A549 (cell line): ENCODE measurements around the gene HS3ST3A1. TPM values are rescaled to one million over a fixed set of nuclear protein-coding genes. Genes with fewer than 3 reads are reported as not detected.

Experiments used
- ATAC-seq, 2 experiments: fragments of 200-7000 bp in 1 of 2; fragments of >200 bp in 1 of 2; cut with Nextera tagmentation in 1 of 2; cut with Tn5 transposase in 1 of 2; 3 replicates each; pipeline versions ENCODE4 v1.8.0 to v1.9.1; 2018 to 2020; ENCODE audit warnings: mild to moderate bottlenecking in 1 of 2, moderate library complexity in 1 of 2
- CTCF ChIA-PET: fragments of 300-600 bp; sonication (Branson Sonifier 250); formaldehyde crosslinking; extraction: SDS; loops from one replicate; lab custom pipeline; 2021; ENCODE audit warnings: antibody characterized with exemption, inconsistent platforms; lab: Yijun Ruan, JAX
- POLR2A ChIA-PET: fragments of 350-600 bp; formaldehyde crosslinking; extraction: SDS; loops from one replicate; lab custom pipeline; 2021; ENCODE audit warnings: antibody characterized with exemption, inconsistent platforms; lab: Yijun Ruan, JAX
- DNase-seq, 2 experiments: peaks; one replicate each; pipeline versions ENCODE4 v3.0.0 to v3.0.0-alpha.2; 2011 to 2016; ENCODE audit warnings: low read depth in 1 of 2, low spot score in 1 of 2
- FAIRE-seq: peaks from 2 replicates; lab custom pipeline; 2011; peaks lifted over from hg19 to GRCh38; lab: Jason Lieb, UNC
- H3K27ac ChIP-seq, 2 experiments: fragments of >200 bp; sonication (Bioruptor Twin); formaldehyde crosslinking; 3 replicates each; pipeline ENCODE4 v1.5.1; 2016 to 2017
- H3K4me1 ChIP-seq: fragments of >200 bp; sonication (Bioruptor Twin); formaldehyde crosslinking; 3 replicates; pipeline ENCODE4 v1.6.1; 2016
- H3K4me2 ChIP-seq: fragments of >200 bp; sonication (Bioruptor Twin); formaldehyde crosslinking; 3 replicates; pipeline ENCODE4 v1.6.1; 2016
- H3K4me3 ChIP-seq: fragments of >200 bp; sonication (Bioruptor Twin); formaldehyde crosslinking; 3 replicates; pipeline ENCODE4 v1.5.1; 2016
- H3K9me3 ChIP-seq: fragments of >200 bp; sonication (Bioruptor Twin); formaldehyde crosslinking; 3 replicates; pipeline ENCODE4 v1.6.1; 2016
- BHLHE40 ChIP-seq: IDR thresholded peaks from 2 replicates; pipeline ENCODE4 v1.6.1; 2012; ENCODE audit warnings: low read depth, low read length, inconsistent platforms
- CBX8 ChIP-seq: fragments of 200-600 bp; sonication (generic); IDR thresholded peaks from 2 replicates; pipeline ENCODE4 v1.6.1; 2016
- ESRRA ChIP-seq: fragments of 150-350 bp; IDR thresholded peaks from 2 replicates; pipeline ENCODE4 v1.6.1; 2014; ENCODE audit warnings: mild to moderate bottlenecking, low read length, borderline replicate concordance
- FOSB ChIP-seq: fragments of 250-450 bp; sonication (Bioruptor Pico); IDR thresholded peaks from 2 replicates; pipeline ENCODE4 v1.5.0; 2020; ENCODE audit warnings: mild to moderate bottlenecking, moderate library complexity
- FOSL2 ChIP-seq, 2 experiments: fragments of 450-650 bp in 1 of 2; fragments of >200 bp in 1 of 2; sonication (Bioruptor Twin) in 1 of 2; formaldehyde crosslinking; IDR thresholded peaks; 2 replicates each; pipeline versions ENCODE4 v1.5.0 to v1.6.1; 2016 to 2020; ENCODE audit warnings: mild to moderate bottlenecking in 1 of 2, moderate library complexity in 1 of 2
- FOXS1 ChIP-seq: fragments of 250-450 bp; sonication (Bioruptor Pico); IDR thresholded peaks from 2 replicates; pipeline ENCODE4 v1.5.0; 2020; ENCODE audit warnings: mild to moderate bottlenecking, moderate library complexity
- HDAC2 ChIP-seq: fragments of 200-600 bp; sonication (generic); IDR thresholded peaks from 2 replicates; pipeline ENCODE4 v1.6.1; 2016
- HEYL ChIP-seq: fragments of 250-450 bp; sonication (Bioruptor Pico); IDR thresholded peaks from 2 replicates; pipeline ENCODE4 v1.8.0; 2021; ENCODE audit warnings: mild to moderate bottlenecking, moderate library complexity
- HOXA7 ChIP-seq: fragments of 250-450 bp; sonication (Bioruptor Pico); IDR thresholded peaks from 2 replicates; pipeline ENCODE4 v1.5.0; 2020; ENCODE audit warnings: mild to moderate bottlenecking, moderate library complexity
- HOXB5 ChIP-seq: fragments of 250-450 bp; sonication (Bioruptor Pico); IDR thresholded peaks from 2 replicates; pipeline ENCODE4 v1.5.0; 2020; ENCODE audit warnings: mild to moderate bottlenecking, moderate library complexity
- JUN ChIP-seq, 2 experiments: fragments of >200 bp; sonication (Bioruptor Twin); formaldehyde crosslinking; IDR thresholded peaks; 2 replicates in 1 of 2; 3 replicates in 1 of 2; pipeline ENCODE4 v1.6.1; 2016 to 2017
- KDM1A ChIP-seq: fragments of 200-600 bp; sonication (generic); IDR thresholded peaks from 2 replicates; pipeline ENCODE4 v1.6.1; 2016; ENCODE audit warnings: low read depth, mild to moderate bottlenecking
- KDM5A ChIP-seq: fragments of 200-600 bp; sonication (generic); IDR thresholded peaks from 2 replicates; pipeline ENCODE4 v1.6.1; 2016; ENCODE audit warnings: antibody characterized with exemption, mild to moderate bottlenecking
- MAFK ChIP-seq: fragments of 450-650 bp; IDR thresholded peaks from 2 replicates; pipeline ENCODE4 v1.6.1; 2014; ENCODE audit not compliant: partially characterized antibody
- MYC ChIP-seq: IDR thresholded peaks from 2 replicates; pipeline ENCODE4 v1.6.1; 2012; ENCODE audit warnings: mild to moderate bottlenecking, inconsistent platforms, low read length, improper control_type of control experiment, borderline replicate concordance
- NFE2L2 ChIP-seq: fragments of 150-350 bp; conservative IDR thresholded peaks from 2 replicates; pipeline ENCODE4 v1.6.1; 2014; ENCODE audit warnings: low read length
- NPAS2 ChIP-seq: fragments of 250-450 bp; sonication (Bioruptor Pico); IDR thresholded peaks from 2 replicates; pipeline ENCODE4 v1.8.0; 2022; ENCODE audit warnings: mild to moderate bottlenecking, moderate library complexity, borderline replicate concordance
- POLR2A ChIP-seq: IDR thresholded peaks from 2 replicates; pipeline ENCODE4 v1.6.1; 2012; ENCODE audit warnings: mild to moderate bottlenecking, low read length
- RCOR1 ChIP-seq: fragments of 150-350 bp; IDR thresholded peaks from 2 replicates; pipeline ENCODE4 v1.6.1; 2014; ENCODE audit warnings: antibody characterized with exemption, low read length, low read depth
- REST ChIP-seq: fragments of 200-600 bp; sonication (generic); IDR thresholded peaks from 2 replicates; pipeline ENCODE4 v1.6.1; 2016; ENCODE audit warnings: antibody characterized with exemption, mild to moderate bottlenecking, moderate library complexity
- RFX5 ChIP-seq: fragments of 450-650 bp; IDR thresholded peaks from 2 replicates; pipeline ENCODE4 v1.7.1; 2014; ENCODE audit warnings: antibody characterized with exemption, mild to moderate bottlenecking, moderate library complexity
- SMC3 ChIP-seq: fragments of >200 bp; sonication (Bioruptor Twin); formaldehyde crosslinking; IDR thresholded peaks from 3 replicates; pipeline ENCODE4 v1.6.1; 2018; ENCODE audit warnings: inconsistent platforms
- TP53 ChIP-seq: fragments of 250-450 bp; sonication (Bioruptor Pico); IDR thresholded peaks from 2 replicates; pipeline ENCODE4 v1.5.0; 2021; ENCODE audit warnings: mild to moderate bottlenecking, moderate library complexity
- USF2 ChIP-seq: fragments of 450-650 bp; IDR thresholded peaks from 2 replicates; pipeline ENCODE4 v1.6.1; 2014; ENCODE audit warnings: antibody characterized with exemption
- ZNF302 ChIP-seq: fragments of 250-450 bp; sonication (Bioruptor Pico); IDR thresholded peaks from 2 replicates; pipeline ENCODE4 v1.9.0; 2021; ENCODE audit warnings: inconsistent platforms, mild to moderate bottlenecking, moderate library complexity
- ZSCAN20 ChIP-seq: fragments of 250-450 bp; sonication (Bioruptor Pico); IDR thresholded peaks from 2 replicates; pipeline ENCODE4 v1.8.0; 2022; ENCODE audit warnings: mild to moderate bottlenecking, moderate library complexity
- WGBS: methylation state at CpG from one replicate; pipeline ENCODE4 v1.1.6; 2017; ENCODE audit errors: missing lambda C conversion rate; 5-methylcytosine and 5-hydroxymethylcytosine counted together
- polyA plus RNA-seq, 4 experiments: library from polyadenylated mRNA; depleted of rRNA in 3 of 4; stranded (reverse); fragments of >200 nt; fragmentation: RNase III in 1 of 4; extraction: RNeasy Plus Mini Kit Qiagen cat#74134 plus additional on column Dnase treatment in 1 of 4; gene quantifications; 2 replicates in 3 of 4; 3 replicates in 1 of 4; pipeline ENCODE4 v1.2.3, GENCODE V29; 2011 to 2017
- TF ChIP-seq, protein P1 (sequence below): fragments of >200 bp; sonication (Bioruptor Twin); formaldehyde crosslinking; IDR thresholded peaks from 3 replicates; pipeline ENCODE4 v1.6.1; 2016
- TF ChIP-seq, protein P2 (sequence below): fragments of 250-450 bp; sonication (Bioruptor Pico); IDR thresholded peaks from 2 replicates; pipeline ENCODE4 v1.5.0; 2020; ENCODE audit warnings: low read depth, mild to moderate bottlenecking, moderate library complexity
- TF ChIP-seq, protein P3 (sequence below): fragments of 150-350 bp; IDR thresholded peaks from 2 replicates; pipeline ENCODE4 v1.6.1; 2014; ENCODE audit warnings: low read depth, mild to moderate bottlenecking, low read length
- TF ChIP-seq, protein P4 (sequence below): IDR thresholded peaks from 2 replicates; pipeline ENCODE4 v1.6.1; 2012

HS3ST3A1 gene
- polyA plus RNA-seq, 2 of the 4 experiments (the other 2 are of a cell fraction) = not detected

DNA sequence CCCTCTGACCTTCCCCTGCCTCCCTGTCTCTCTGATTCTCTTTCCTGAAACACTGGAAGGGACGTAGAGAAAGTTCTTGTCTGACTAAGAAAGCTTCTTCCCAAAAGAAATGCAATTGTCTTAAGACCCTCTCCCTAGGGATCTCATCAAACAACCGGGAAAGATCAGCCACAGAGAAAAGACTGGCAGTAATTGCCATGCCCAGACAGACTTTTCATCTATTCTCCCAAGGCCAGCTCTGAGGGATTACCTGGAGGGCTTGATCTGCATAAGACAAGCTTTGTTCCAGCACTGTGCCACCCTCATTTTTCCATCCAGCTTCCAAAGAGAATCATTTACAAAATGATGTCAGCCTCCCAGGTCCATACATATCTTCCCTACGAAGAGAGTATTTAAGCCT, 38.8 kb upstream of the HS3ST3A1 start:
- Histone ChIP-seq H3K4me2 (no peak overlapping the region), H3K9me3 (no peaks in the 10 kb centered on the region), H3K4me3 (no peak overlapping the region), H3K4me1 (no peaks in the 10 kb centered on the region), H3K27ac (no peak overlapping the region)
- ATAC-seq (no peak), FAIRE-seq (no peak), DNase-seq (no peak)
- CTCF ChIA-PET = no interaction called here
- TF ChIP-seq FOXS1 (CRISPR knock-in tag) = no peak
- no peak for TF ChIP-seq KDM5A
- TF ChIP-seq NPAS2 (CRISPR knock-in tag) = no peak
- no peak for TF ChIP-seq ZSCAN20
- TF ChIP-seq MAFK = no peak
- TF ChIP-seq, protein P1, sequence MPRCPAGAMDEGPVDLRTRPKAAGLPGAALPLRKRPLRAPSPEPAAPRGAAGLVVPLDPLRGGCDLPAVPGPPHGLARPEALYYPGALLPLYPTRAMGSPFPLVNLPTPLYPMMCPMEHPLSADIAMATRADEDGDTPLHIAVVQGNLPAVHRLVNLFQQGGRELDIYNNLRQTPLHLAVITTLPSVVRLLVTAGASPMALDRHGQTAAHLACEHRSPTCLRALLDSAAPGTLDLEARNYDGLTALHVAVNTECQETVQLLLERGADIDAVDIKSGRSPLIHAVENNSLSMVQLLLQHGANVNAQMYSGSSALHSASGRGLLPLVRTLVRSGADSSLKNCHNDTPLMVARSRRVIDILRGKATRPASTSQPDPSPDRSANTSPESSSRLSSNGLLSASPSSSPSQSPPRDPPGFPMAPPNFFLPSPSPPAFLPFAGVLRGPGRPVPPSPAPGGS = no peak
- TF ChIP-seq REST = no peak
- no peak for TF ChIP-seq JUN (IDR thresholded peaks at IDR 0.05)
- TF ChIP-seq, protein P2, sequence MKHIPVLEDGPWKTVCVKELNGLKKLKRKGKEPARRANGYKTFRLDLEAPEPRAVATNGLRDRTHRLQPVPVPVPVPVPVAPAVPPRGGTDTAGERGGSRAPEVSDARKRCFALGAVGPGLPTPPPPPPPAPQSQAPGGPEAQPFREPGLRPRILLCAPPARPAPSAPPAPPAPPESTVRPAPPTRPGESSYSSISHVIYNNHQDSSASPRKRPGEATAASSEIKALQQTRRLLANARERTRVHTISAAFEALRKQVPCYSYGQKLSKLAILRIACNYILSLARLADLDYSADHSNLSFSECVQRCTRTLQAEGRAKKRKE (CRISPR knock-in tag) = no peak
- no peak for TF ChIP-seq ESRRA
- TF ChIP-seq TP53 (CRISPR knock-in tag) = no peak
- TF ChIP-seq, protein P3, sequence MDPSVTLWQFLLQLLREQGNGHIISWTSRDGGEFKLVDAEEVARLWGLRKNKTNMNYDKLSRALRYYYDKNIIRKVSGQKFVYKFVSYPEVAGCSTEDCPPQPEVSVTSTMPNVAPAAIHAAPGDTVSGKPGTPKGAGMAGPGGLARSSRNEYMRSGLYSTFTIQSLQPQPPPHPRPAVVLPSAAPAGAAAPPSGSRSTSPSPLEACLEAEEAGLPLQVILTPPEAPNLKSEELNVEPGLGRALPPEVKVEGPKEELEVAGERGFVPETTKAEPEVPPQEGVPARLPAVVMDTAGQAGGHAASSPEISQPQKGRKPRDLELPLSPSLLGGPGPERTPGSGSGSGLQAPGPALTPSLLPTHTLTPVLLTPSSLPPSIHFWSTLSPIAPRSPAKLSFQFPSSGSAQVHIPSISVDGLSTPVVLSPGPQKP = no peak
- no peak for TF ChIP-seq MYC
- TF ChIP-seq POLR2A = no peak
- TF ChIP-seq KDM1A = no peak
- TF ChIP-seq HDAC2 = no peak
- no peak for TF ChIP-seq FOSB (CRISPR knock-in tag)
- no peak for TF ChIP-seq BHLHE40
- POLR2A ChIA-PET = no interaction called here
- WGBS = 3% methylated on average over 3 of the region's 3 CpGs

DNA sequence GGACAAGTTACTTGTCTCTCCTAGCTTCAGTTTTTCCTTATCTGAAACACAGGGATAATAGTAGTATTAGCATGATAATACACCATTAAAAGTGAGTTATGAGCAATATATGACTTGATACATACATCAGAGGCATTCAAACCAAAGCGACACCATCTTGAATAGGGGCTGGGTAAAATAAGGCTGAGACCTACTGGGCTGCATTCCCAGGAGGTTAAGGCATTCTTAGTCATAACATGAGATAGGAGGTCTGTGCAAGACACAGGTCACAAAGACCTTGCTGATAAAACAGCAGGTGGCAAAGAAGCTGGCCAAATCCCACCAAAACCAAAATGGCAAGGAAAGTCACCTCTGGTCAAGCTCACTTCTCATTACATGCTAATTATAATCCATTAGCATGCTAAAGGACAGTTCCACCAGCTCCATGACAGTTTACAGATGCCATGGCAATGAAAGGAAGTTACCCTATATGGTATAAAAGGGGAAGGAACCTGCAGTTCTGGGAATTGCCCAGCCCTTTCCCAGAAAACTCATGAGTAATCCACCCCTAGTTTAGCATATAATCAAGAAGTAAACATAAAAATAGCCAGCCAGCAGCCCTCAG, 37.2 kb upstream of the HS3ST3A1 start:
- no peak for DNase-seq
- no peak overlapping the region for H3K4me3 ChIP-seq
- TF ChIP-seq RFX5 = no peak
- TF ChIP-seq ZNF302 (CRISPR knock-in tag) = no peak
- no peak for TF ChIP-seq HEYL (CRISPR knock-in tag)
- TF ChIP-seq MYC = no peak
- TF ChIP-seq NPAS2 (CRISPR knock-in tag) = no peak
- TF ChIP-seq USF2 = no peak
- TF ChIP-seq, protein P2 (CRISPR knock-in tag) = no peak
- no peak for TF ChIP-seq CBX8
- TF ChIP-seq KDM5A = no peak
- TF ChIP-seq HOXB5 (CRISPR knock-in tag) = no peak
- TF ChIP-seq FOSL2 (IDR thresholded peaks at IDR 0.05) = no peak
- no peak for TF ChIP-seq FOSL2 (CRISPR knock-in tag; IDR thresholded peaks at IDR 0.05)
- TF ChIP-seq HOXA7 = no peak
- no peak for TF ChIP-seq RCOR1
- TF ChIP-seq NFE2L2 = no peak
- no peak for TF ChIP-seq SMC3
- TF ChIP-seq, protein P4, sequence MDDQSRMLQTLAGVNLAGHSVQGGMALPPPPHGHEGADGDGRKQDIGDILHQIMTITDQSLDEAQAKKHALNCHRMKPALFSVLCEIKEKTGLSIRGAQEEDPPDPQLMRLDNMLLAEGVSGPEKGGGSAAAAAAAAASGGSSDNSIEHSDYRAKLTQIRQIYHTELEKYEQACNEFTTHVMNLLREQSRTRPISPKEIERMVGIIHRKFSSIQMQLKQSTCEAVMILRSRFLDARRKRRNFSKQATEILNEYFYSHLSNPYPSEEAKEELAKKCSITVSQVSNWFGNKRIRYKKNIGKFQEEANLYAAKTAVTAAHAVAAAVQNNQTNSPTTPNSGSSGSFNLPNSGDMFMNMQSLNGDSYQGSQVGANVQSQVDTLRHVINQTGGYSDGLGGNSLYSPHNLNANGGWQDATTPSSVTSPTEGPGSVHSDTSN = no peak

More for the DNA sequence above, 37.2 kb upstream of the HS3ST3A1 start:
- H3K9me3 ChIP-seq = no peaks in the 10 kb centered on the region
- no peak for FAIRE-seq
- no peak overlapping the region for H3K27ac ChIP-seq
- no peaks in the 10 kb centered on the region for H3K4me1 ChIP-seq
- no peak for ATAC-seq
- ChIA-PET CTCF (no interaction called here), POLR2A (no interaction called here)
- no peak overlapping the region for H3K4me2 ChIP-seq
- WGBS = 8% methylated on average over 1 of the region's 1 CpG
